Frontal cortex (tissue), 4 donors: Measurements from ENCODE around the gene ABCA12. TPM values are rescaled to one million over a fixed set of nuclear protein-coding genes. Genes with fewer than 3 reads are reported as not detected.
A peak's percentile ranks its signal among the peaks of the same experiment; 100 is the strongest.

Experiments
- DNase-seq, 2 donors: peaks; one replicate each; pipeline ENCODE4 v3.0.0; 2012; ENCODE audit warnings: low spot score in 2 of 2
- FAIRE-seq: peaks from 2 replicates; lab custom pipeline; 2012; peaks lifted over from hg19 to GRCh38; lab: Jason Lieb, UNC
- total RNA-seq: library from RNA; depleted of rRNA; stranded (reverse); fragments of >200 nt; gene quantifications from one replicate; pipeline ENCODE4 v1.2.3, GENCODE V29; 2014
- donor health status: control.
- donor health status: control.
- donor health status: control.

Gene ABCA12
- total RNA-seq, 1 donor from 2014 or later = 0.41 TPM

DNA sequence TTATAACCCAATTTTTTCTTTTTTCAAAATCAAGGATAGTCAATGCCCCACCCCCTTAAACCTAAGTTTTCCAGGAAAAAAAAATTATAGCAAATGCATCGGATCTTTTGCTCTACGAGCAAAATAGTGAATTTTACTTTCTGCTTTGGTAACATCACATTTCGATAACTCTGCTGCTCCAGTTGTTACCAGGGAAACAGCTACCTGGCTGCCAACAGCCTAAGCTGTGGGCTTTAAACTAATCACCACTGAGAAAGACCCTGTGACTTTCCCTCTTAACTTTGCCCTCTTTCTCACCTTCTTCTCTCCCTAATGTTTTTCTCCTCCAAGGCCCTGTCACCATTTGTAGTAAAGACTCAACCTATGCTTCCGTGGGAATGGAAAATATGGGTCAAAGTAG, 145.5 kb downstream of the ABCA12 start:
- DNase-seq (no peak), FAIRE-seq (no peak)

DNA sequence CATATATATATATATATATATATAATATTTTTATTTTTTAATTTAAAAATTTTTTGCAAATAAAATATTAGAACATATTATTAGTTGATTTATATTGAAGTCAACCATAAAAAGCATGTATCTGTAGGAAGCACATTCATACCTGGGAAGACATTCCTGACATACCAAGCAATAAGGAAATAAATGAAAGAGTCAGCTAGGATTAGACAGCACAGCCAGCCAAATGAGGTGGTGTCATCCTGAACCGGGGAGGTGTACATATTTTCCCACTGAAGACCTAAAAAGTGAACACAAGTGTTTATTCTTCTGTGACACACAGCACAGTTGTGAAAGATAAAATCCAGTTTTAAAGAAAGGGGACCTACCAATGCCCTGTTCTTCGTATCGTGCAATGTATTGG, 149.2 kb downstream of the ABCA12 start:
- no peak for DNase-seq
- FAIRE-seq = no peak

DNA sequence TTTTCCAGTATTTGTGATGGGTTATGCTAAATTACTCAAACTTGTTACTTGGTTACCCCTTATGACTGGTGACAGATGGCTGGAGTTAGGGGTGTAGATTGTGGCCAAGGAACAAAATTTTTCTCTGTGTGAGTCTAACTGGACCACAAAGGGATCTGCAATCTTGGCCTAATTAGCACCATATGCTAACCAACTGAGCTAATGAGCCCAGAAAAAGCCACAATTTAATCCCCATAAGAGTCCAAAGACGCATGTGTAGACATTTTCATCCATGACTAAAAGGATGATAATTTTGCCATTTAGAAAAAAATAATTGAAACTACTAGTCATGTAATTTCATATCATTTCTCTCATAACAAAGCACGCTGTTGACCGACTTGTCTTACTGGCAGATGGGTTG, 151.2 kb downstream of the ABCA12 start:
- DNase-seq = no peak
- FAIRE-seq = no peak

DNA sequence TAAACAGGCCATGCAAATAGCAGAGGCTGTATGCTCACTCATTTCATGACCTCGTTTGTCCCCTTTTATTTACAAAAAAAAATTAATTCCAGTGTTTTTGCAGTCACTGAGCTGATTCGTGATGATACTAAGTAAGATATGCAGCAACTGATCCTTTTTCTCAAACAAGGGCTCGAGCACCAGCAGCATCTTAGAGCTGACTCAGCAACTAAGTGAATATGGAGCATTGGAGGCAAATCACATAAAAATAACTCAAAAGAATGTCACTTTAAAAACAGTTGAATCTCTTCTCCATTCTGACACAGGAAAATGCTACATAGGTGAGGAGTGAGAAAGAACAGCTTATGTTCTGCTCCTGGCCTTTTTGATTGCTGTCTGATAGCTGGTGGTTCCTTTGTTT, 152.8 kb downstream of the ABCA12 start:
- FAIRE-seq (no peak), DNase-seq (no peak)

DNA sequence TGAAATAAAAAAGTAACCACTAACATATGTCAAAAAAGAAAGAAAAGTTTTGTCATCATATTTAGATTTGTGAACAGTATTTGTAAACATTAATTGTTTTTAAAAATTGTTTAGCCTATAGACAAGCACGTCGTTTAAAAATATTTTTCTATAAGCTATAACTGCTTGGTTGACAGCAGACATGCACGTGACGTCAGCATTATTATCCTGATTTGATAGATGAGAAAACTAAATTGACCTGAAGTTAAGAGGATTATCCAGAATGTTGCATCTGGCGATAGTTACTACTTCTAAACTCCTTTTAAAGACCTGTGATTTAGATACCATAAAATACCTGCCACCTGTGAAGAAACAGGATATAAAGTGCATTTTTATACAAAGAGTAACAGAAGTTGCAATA, 172.0 kb downstream of the ABCA12 start:
- no peak for FAIRE-seq
- no peak for DNase-seq

DNA sequence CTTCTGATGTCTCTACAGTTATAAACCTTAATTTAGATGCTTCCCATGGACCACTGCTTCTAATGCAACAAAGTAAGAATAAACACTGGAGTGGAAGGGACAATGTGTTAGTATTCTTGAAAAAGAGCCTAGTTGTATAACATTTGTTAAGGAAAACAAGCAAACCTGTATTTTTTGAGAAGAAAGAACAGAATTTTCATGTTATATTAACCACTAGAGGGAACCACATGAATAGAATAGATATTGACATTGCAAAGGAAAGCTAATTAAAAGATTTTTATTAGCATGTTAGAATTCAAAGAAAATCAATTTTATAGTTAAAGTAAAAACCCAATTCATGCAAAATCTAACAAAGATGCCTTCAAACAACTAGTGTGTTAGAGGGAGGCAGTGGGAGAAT, 177.7 kb downstream of the ABCA12 start:
- DNase-seq = no peak
- peak; percentile 36 for FAIRE-seq

DNA sequence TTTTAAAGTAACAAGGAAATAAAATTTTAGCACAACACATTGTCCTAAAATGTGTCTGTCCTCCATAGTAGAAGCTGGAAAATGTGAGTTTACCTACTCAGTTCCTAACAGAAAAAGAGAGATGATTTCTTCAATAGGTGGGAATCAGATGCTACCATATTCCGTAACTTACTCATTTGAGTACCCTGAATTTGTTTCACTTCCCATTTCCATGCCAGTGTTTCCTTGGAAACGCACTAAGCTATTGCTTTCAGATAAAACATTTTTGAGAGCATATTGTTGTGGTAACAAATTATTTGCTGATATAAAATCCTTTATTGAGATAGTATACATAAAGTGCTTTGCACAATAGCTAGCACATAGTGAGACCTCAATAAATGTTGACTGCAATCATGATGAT, 191.5 kb downstream of the ABCA12 start:
- no peak for FAIRE-seq

DNA sequence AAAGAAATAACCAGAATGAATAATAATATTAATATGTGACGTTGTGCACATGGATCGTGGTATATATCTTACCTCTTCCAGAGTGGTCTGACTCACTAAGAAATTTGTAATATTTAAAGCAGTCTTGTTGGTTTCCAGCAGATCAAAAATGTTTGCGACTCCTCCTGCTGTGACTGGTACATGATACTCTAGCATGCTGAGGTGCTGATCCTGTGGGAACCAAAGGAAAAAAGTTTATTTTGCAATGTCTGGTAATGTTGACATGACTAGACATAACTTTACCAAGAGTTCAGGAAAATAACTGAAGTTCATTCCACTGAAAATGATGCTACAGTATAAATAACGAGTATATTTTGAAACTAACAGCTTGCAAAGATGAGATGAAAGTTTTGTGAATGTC, 204.4 kb downstream of the ABCA12 start:
- FAIRE-seq = no peak
- no peak for DNase-seq

More for the DNA sequence above, 191.5 kb downstream of the ABCA12 start:
- DNase-seq = no peak

DNA sequence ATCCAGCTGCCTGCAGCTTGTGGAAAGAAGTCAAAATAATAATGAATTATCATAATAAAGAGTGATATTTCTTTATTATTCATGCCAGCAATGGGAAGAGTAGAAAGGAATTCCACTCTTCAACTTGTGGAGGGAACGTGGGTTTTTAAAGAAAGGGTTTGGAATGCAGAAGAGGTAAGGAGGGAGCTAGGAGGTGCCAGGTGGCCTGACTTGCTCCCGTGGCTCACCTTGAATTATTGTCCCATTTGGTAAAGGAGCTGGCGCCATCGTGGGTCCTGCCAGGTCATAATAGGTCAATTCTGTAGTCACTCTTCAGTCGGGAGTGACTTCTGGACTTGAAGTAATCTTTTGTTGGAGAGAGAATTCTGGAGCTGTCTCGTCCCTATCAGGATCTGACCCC, 233.8 kb downstream of the ABCA12 start:
- no peak for DNase-seq
- no peak for FAIRE-seq

DNA sequence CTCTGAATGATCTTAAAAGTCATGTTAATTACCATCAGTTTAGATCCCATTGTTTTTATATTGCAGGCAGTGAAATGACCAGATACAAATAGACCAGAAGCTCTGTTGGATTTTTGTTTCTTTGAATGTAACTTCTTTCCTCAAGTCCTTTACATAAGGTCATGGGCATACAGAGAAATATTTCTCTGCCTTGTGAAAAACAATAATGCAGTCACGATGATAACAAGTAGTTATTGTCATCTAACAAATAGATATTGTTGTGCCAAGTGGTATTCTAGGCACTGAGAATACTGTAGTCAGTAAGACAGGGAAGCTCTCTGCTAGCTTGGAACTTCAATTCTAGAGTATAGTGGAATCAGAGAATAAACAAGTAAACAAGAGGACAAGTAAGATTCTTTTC, 234.2 kb downstream of the ABCA12 start:
- DNase-seq (no peak), FAIRE-seq (no peak)

DNA sequence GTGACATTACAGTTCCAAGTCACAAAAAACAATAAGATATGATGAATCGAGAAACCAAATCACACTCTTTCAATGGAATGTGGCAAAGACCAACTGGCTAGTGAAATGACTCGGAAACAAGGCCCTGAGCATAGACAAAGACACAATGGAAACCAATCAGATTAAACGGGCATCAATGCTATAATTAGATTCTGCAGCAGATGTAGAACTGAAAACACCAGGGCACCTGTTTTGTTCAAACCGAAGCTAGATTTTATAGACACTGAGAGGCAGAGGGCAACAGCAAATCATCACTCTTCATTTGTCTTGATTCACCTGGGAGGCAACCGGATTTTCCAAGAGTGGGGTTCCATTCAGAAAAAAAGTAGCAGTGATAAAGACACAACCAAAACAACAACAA, 236.1 kb downstream of the ABCA12 start:
- DNase-seq (no peak), FAIRE-seq (no peak)

DNA sequence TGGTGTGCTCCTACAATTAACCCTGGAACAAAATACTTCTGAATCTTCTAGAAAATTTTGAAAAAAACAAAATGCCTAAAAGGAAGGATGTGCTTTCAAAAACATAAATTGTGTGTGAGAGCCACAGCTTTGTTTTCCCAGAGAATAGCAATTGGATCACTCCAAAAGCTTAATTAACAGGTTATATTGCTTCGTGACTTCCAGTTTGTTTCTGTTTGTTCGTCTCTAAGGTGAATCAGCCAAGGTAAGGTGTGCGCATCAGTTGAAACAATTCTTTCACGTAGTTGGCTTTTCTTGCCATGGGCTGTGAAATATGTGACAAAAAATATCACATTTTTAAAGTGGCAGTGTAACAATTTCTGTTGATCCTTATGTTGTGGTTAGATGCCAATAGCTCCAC, 238.7 kb downstream of the ABCA12 start:
- DNase-seq (no peak), FAIRE-seq (no peak)

DNA sequence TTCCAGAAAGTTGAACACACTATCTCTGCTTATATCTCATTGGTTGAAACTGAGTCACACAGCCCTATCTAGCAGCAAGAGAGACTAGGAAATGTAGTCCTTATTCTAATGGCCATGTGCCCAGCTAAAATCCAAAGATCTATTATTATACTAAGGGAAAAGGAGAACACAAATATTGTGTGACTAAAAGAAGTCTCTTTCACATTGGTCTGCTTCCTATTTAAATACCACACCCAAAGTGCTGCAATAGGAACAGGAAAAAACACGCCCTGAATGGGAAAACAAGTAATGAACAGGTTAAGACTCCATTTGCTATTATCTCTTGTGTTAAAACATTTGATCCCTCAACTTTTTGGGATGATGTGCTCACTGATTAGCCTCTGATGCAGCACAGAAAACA, 242.2 kb downstream of the ABCA12 start:
- FAIRE-seq = no peak

DNA sequence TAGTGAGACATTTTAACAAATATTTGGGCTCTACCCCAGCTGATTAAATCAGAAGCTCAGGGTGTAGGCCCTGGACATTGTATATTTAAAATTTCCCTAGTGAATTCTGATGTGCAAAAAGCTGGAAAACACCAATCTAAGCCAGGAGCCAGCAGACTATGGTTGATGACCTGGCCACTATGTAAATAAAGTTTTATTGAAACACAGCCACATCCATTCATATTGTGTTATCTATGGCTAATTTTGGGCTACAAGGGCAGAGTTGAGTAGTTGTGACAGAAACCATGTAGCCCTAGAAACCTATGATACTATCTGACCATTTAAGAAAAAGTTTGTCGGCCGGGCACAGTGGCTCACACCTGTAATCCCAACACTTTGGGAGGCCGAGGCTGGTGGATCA, 243.0 kb downstream of the ABCA12 start:
- no peak for FAIRE-seq
- DNase-seq = no peak

More for the DNA sequence above, 242.2 kb downstream of the ABCA12 start:
- DNase-seq = no peak

DNA sequence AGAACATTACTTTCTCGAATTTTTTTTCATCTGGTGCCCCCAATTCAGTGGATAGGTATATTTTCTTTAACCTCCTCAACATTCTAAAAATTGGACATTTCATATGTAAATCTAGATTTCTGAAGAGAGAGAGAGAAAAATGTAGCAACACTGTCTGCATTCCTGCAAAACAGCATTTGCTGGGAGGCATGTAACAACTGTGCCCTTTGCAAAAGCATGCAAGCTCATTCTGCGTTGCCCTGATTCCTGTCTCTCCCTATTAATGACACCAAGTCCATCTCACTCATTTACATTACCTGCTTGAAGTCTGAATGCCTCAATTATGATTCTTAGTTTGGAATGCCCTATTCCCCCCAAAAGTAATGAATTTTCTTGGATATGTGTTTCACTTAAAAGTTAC, 249.1 kb downstream of the ABCA12 start:
- DNase-seq = no peak
- no peak for FAIRE-seq

DNA sequence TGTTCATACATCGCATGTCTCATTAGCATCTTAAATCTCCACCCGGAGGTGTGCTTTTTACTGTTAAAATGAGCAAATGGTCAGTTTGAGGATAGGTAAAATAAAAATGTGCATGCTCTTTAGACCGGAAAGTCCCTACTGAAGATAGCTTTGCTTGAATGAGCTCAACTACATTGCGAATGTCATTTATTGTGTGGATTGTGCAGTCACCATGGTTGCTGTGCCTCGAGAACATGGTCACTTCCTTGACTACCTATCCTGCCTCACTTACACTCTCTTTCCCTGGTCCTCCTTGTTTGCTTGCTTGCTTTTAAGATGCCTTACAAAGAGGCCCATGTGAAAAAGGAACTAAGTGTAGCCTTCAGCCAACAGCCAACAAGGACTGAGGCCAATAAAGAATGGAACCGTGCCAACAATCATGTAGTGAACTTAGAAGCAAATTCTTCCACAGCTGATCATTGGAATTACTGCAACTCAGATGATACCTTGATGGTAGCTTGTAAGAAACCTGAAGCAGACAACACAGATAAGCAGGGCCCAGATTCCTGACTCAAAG, 256.7 kb downstream of the ABCA12 start:
- FAIRE-seq (no peak), DNase-seq (no peak)

Other genes starting within 250 kb of the ABCA12 start
- gene ATIC, start 173.4 kb upstream of the ABCA12 start, total RNA-seq = 13.9 TPM